ENCODE results near the gene B4GALNT4.
"Not testable (repeated sequence)": the region's sequence is repeated elsewhere in the genome, so short reads cannot be mapped to it uniquely, and the experiment has no call there.

Gene B4GALNT4

DNA sequence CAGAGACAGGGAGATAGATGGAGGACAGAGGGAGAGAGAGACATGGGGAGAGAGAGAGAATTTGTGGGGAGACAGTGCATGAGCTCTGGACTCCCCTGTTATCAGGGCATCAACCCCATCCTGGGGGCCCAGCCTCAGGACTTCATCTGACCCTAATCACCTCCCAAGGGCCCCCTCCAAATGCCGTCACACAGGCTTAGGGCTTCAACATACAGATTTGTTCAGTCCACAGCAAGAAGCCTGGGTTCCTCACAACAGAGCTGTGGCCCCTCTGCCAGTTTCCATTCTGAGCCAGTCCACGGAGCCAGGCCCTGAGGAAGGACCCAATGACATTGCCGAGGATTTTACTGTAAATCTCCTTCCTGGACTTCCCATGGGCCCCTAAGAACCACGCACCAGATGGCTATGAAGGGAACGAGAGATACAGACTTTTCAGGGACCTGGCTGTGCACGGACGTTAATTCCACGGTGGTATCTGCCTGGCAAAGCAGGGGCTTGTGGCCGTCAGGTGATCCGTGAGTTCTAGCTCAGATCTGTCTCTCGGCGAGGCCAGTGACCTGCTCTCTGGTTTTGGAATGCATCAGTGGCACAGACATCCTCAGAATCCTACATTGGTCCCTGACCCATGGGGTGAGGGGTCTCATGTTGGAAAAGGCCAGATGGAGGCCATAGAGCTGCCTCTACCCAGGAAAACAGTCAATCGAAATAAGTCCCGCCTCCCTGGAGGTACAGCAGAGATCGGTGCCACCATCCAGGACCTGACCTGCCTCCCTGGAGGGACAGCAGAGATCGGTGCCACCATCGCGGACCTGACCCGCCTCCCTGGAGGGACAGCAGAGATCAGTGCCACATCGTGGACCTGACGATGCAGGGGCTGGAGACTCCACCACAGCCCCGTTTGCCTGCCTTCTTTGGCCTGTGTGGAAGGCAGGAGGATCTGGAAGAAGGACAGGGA lies 8.7 kb upstream of the B4GALNT4 start:
- peak overlapping the region; percentile 64 for H3K27ac ChIP-seq

GRCh38 chr11:362642-363442 lies 6.5 kb upstream of the B4GALNT4 start:
- Histone ChIP-seq H3K27ac (peak overlapping the region; percentile 60), H3K36me3 (no peaks in the 10 kb centered on the region), H3K4me3 (no peak overlapping the region), H3K4me2 (peak overlapping the region; percentile 62), H3K27me3 (peaks cover 12% of the 10 kb centered on the region), H3K4me1 (peaks cover 53% of the 10 kb centered on the region), H4K20me1 (no peaks in the 10 kb centered on the region), H3K9ac (peak overlapping the region; percentile 38; the same call in 1 of the 2 replicates), H3K9me3 (peaks cover 17% of the 10 kb centered on the region)
- TF ChIP-seq Cebpa-rat (IDR thresholded peaks at IDR 0.05): no peak

More for the DNA sequence above, 8.7 kb upstream of the B4GALNT4 start:
- Histone ChIP-seq H3K4me3 (no peak overlapping the region), H4K20me1 (no peaks in the 10 kb centered on the region), H3K27me3 (no peaks in the 10 kb centered on the region), H3K4me1 (peaks cover 57% of the 10 kb centered on the region), H3K4me2 (peak overlapping the region; percentile 34), H3K9me3 (peaks cover 17% of the 10 kb centered on the region), H3K9ac (no peak overlapping the region), H3K36me3 (no peaks in the 10 kb centered on the region)
- no peak for TF ChIP-seq Cebpa-rat (IDR thresholded peaks at IDR 0.05)

GRCh38 chr11:363443-363805 lies 5.9 kb upstream of the B4GALNT4 start:
- peaks cover 17% of the 10 kb centered on the region for H3K9me3 ChIP-seq
- not testable (repeated sequence) for H4K20me1 ChIP-seq, H3K36me3 ChIP-seq, H3K4me2 ChIP-seq, H3K4me3 ChIP-seq, H3K9ac ChIP-seq
- peaks cover 18% of the 10 kb centered on the region for H3K27me3 ChIP-seq
- H3K4me1 ChIP-seq: peaks cover 53% of the 10 kb centered on the region
- H3K27ac ChIP-seq: 0 out of 2 replicates have a peak overlapping the region, but pooled peaks have one; percentile 60

GRCh38 chr11:363948-364761 lies 5.1 kb upstream of the B4GALNT4 start:
- peaks cover 17% of the 10 kb centered on the region for H3K9me3 ChIP-seq
- no peaks in the 10 kb centered on the region for H4K20me1 ChIP-seq
- 0 out of 2 replicates have a peak overlapping the region, but pooled peaks have one; percentile 17 for H3K4me2 ChIP-seq
- no peak overlapping the region for H3K4me3 ChIP-seq
- no peak overlapping the region for H3K27ac ChIP-seq
- peaks cover 49% of the 10 kb centered on the region for H3K4me1 ChIP-seq
- no peak for TF ChIP-seq Cebpa-rat (IDR thresholded peaks at IDR 0.05)
- no peak overlapping the region for H3K9ac ChIP-seq
- H3K27me3 ChIP-seq: peaks cover 22% of the 10 kb centered on the region
- no peaks in the 10 kb centered on the region for H3K36me3 ChIP-seq

GRCh38 chr11:364991-365725 lies 4.1 kb upstream of the B4GALNT4 start:
- Histone ChIP-seq H3K4me1 (peaks cover 42% of the 10 kb centered on the region), H3K27ac (no peak overlapping the region), H3K4me3 (no peak overlapping the region), H3K36me3 (no peaks in the 10 kb centered on the region), H3K27me3 (peaks cover 28% of the 10 kb centered on the region), H3K9me3 (peaks cover 15% of the 10 kb centered on the region), H3K4me2 (no peak overlapping the region), H3K9ac (no peak overlapping the region), H4K20me1 (no peaks in the 10 kb centered on the region)
- no peak for TF ChIP-seq Cebpa-rat (IDR thresholded peaks at IDR 0.05)

DNA sequence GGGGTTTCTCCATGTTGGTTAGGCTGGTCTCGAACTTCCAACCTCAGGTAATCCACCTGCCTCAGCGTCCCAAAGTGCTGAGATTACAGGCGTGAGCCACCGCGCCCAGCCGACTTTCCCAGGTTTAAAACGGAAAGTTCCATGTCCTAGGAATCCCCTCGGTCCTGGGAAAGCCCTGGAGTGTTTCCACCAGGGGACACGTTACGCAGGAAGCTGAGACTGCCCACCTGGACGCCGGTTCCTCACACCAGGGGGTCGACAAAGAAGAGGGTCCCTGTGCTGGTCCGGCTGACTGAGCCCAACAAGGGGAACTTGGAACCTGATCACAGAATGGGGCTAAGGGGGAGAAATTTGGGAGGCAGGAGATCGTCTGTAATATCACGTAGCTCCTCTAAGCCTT lies 3.5 kb upstream of the B4GALNT4 start:
- H3K27ac ChIP-seq: no peak overlapping the region
- no peak overlapping the region for H3K9ac ChIP-seq
- no peak overlapping the region for H3K4me3 ChIP-seq
- TF ChIP-seq Cebpa-rat (IDR thresholded peaks at IDR 0.05): no peak
- no peak overlapping the region for H3K4me2 ChIP-seq
- no peaks in the 10 kb centered on the region for H3K36me3 ChIP-seq
- peaks cover 42% of the 10 kb centered on the region for H3K4me1 ChIP-seq
- peaks cover 10% of the 10 kb centered on the region for H3K9me3 ChIP-seq
- H4K20me1 ChIP-seq: peaks cover under 1% of the 10 kb centered on the region; the same call in 1 of the 2 replicates
- H3K27me3 ChIP-seq: peaks cover 34% of the 10 kb centered on the region

DNA sequence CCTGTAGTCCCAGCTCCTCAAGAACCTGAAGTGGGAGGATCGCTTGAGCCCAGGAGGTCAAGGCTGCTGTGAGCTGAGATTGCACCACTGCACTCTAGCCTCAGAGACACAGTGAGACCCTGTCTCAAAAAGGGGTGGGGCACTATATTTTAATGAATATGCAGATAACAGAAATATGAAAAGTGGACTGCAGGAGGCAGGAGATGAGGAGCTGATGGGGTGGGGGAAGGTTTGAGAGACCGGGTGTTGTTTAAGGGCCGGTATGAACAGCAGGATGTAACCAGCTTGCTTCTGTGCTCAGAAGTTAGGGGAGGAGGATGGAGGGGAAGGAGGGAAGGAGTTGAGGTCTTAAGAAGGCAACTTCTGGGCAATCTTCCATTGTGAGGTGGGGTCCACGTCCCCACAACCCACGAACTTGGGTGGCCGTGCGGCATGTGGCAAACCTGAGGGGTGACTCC lies 1.3 kb upstream of the B4GALNT4 start:
- Histone ChIP-seq H4K20me1 (peaks cover 10% of the 10 kb centered on the region; the same call in 1 of the 2 replicates), H3K36me3 (no peaks in the 10 kb centered on the region), H3K9me3 (no peaks in the 10 kb centered on the region), H3K9ac (no peak overlapping the region), H3K4me1 (peaks cover 38% of the 10 kb centered on the region), H3K4me2 (peak overlapping the region; percentile 47), H3K4me3 (no peak overlapping the region), H3K27me3 (peaks cover 49% of the 10 kb centered on the region), H3K27ac (no peak overlapping the region)
- no peak for TF ChIP-seq Cebpa-rat (IDR thresholded peaks at IDR 0.05)

DNA sequence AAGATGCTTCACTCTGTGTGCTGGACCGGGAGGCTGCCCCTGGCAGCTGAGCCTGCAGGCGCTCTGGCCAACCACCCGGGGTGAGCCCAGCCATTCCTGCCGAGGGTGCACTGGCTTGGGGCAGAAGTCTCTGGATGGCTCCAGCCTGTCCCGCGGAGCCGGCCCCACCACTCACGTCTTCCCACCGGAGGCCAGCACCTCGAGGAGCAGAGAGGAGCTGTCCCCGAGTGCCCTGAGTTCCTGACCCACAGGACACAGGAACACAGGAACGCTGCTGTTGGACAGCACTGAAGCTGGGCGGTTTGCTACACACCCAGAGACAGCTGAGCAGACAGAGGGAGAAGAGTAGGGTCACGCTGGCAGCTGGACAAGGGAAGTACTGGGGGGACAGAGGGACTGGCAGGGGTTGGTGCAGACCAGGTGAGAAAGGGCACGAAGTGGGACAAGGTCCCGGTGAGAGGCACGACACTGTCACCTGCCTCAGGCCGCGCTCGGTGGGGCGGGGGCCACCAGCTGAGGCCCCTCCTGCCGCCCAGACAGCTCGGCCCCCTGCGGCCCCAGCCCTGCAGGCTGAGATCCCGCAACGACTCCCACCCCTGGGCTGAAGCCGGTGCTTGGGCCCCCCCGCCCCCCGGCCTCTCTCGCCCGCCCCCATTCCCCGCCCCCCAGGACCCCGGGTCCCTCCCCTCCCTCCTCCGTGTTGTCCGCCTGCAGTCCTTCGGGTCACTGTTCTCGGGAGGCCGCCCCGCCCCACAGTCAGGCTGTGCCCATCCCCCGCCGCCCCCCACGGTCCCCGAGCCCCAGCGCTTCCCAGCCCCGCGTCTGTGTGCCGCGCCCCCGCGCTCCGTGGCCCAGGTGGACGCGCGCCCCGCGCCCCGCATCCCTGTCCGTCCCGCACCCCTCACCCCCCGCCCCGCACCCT lies 624 bp upstream of the B4GALNT4 start:
- H3K4me3 ChIP-seq: 0 out of 2 replicates have a peak overlapping the region, but pooled peaks have one; percentile 39
- H3K9me3 ChIP-seq: no peaks in the 10 kb centered on the region
- H3K27ac ChIP-seq: no peak overlapping the region
- H3K9ac ChIP-seq: no peak overlapping the region
- H3K27me3 ChIP-seq: peaks cover 49% of the 10 kb centered on the region
- no peak for TF ChIP-seq Cebpa-rat (IDR thresholded peaks at IDR 0.05)
- peak overlapping the region; percentile 47 for H3K4me2 ChIP-seq
- peaks cover 10% of the 10 kb centered on the region; the same call in 1 of the 2 replicates for H4K20me1 ChIP-seq
- H3K4me1 ChIP-seq: peaks cover 38% of the 10 kb centered on the region
- 0 out of 2 replicates have a peak, but pooled peaks cover 3% of the 10 kb centered on the region for H3K36me3 ChIP-seq
